IMR-90 (cell line): ENCODE data around the gene NPAS3. TPM values are rescaled to one million over a fixed set of nuclear protein-coding genes. Genes with fewer than 3 reads are reported as not detected.

Experiments used
- ATAC-seq: fragments of 200-7000 bp; cut with Tn5 transposase; 2 replicates; pipeline ENCODE4 v1.9.1; 2020; ENCODE audit warnings: low read depth, mild to moderate bottlenecking, moderate library complexity
- BruUV-seq: library from RNA; stranded (reverse); fragments of 400-500 nt; replicated peaks from 2 replicates; lab custom pipeline; 2021; lab: Mats Ljungman, UMichigan
- CTCF ChIA-PET: fragments of 300-600 bp; formaldehyde crosslinking; extraction: SDS; loops from one replicate; lab custom pipeline; 2021; ENCODE audit warnings: antibody characterized with exemption; lab: Yijun Ruan, JAX
- POLR2A ChIA-PET: fragments of 300-600 bp; sonication (Branson Sonifier 250); formaldehyde crosslinking; loops from one replicate; lab custom pipeline; 2022; ENCODE audit warnings: antibody characterized with exemption; ENCODE audit not compliant: unreplicated experiment; lab: Charles Lee
- DNase-seq: peaks from one replicate; pipeline ENCODE4 v3.0.0; 2013
- H2AFZ ChIP-seq: replicated peaks from 2 replicates; pipeline ENCODE3; 2013; ENCODE audit warnings: low read length, mild to moderate bottlenecking; ENCODE audit not compliant: poor library complexity
- H2AK5ac ChIP-seq: 2 replicates; pipeline ENCODE4 v1.6.1; 2013; ENCODE audit warnings: low read depth, low read length, inconsistent platforms
- H2AK9ac ChIP-seq: replicated peaks from 2 replicates; pipeline ENCODE3; 2013; ENCODE audit warnings: mild to moderate bottlenecking, low read depth, low read length, moderate library complexity; ENCODE audit not compliant: poor library complexity
- H2BK120ac ChIP-seq: 2 replicates; pipeline ENCODE4 v1.6.1; 2013; ENCODE audit warnings: low read depth, low read length, inconsistent platforms
- H2BK15ac ChIP-seq: 3 replicates; pipeline ENCODE4 v1.6.1; 2013; ENCODE audit warnings: low read depth, low read length, inconsistent platforms
- H2BK20ac ChIP-seq: 2 replicates; pipeline ENCODE4 v1.6.1; 2013; ENCODE audit warnings: low read depth, mild to moderate bottlenecking, inconsistent platforms, low read length, moderate library complexity
- H2BK5ac ChIP-seq: 2 replicates; pipeline ENCODE4 v1.6.1; 2013; ENCODE audit warnings: mild to moderate bottlenecking, low read depth, low read length, inconsistent platforms; ENCODE audit not compliant: poor library complexity, severe bottlenecking
- H3K14ac ChIP-seq: replicated peaks from 2 replicates; pipeline ENCODE4 v1.6.1; 2013; ENCODE audit warnings: low read depth, low read length, inconsistent platforms
- H3K18ac ChIP-seq: 2 replicates; pipeline ENCODE4 v1.6.1; 2013; ENCODE audit warnings: low read depth, low read length, control low read depth
- H3K23ac ChIP-seq: 2 replicates; pipeline ENCODE4 v1.6.1; 2013; ENCODE audit warnings: low read depth, low read length, inconsistent platforms
- H3K27ac ChIP-seq: 2 replicates; pipeline ENCODE4 v1.5.1; 2013; ENCODE audit warnings: mild to moderate bottlenecking, control low read depth, low read length; ENCODE audit not compliant: insufficient read depth
- H3K27me3 ChIP-seq: 2 replicates; pipeline ENCODE4 v1.6.1; 2013; ENCODE audit warnings: low read length; ENCODE audit not compliant: control insufficient read depth, insufficient read depth
- H3K36me3 ChIP-seq: 2 replicates; pipeline ENCODE4 v1.6.1; 2013; ENCODE audit warnings: low read length, mixed read lengths; ENCODE audit not compliant: control insufficient read depth, insufficient read depth
- H3K4ac ChIP-seq: 2 replicates; pipeline ENCODE4 v1.6.1; 2013; ENCODE audit warnings: low read depth, low read length, inconsistent platforms
- H3K4me1 ChIP-seq: 2 replicates; pipeline ENCODE4 v1.6.1; 2013; ENCODE audit warnings: low read length, mixed read lengths; ENCODE audit not compliant: control insufficient read depth, insufficient read depth
- H3K4me2 ChIP-seq: 2 replicates; pipeline ENCODE4 v1.6.1; 2013; ENCODE audit warnings: low read depth, mild to moderate bottlenecking, control low read depth, low read length, moderate library complexity
- H3K4me3 ChIP-seq: 2 replicates; pipeline ENCODE4 v1.5.1; 2013; ENCODE audit warnings: low read depth, mild to moderate bottlenecking, control low read depth, low read length, moderate library complexity; ENCODE audit not compliant: insufficient read depth
- H3K56ac ChIP-seq: 2 replicates; pipeline ENCODE4 v1.6.1; 2013; ENCODE audit warnings: low read length, inconsistent platforms; ENCODE audit not compliant: insufficient read depth; ENCODE audit errors: extremely low read depth
- H3K79me1 ChIP-seq, 2 experiments: 2 replicates each; pipeline ENCODE4 v1.6.1; 2013; ENCODE audit warnings: low read length in 2 of 2, inconsistent platforms in 1 of 2, low read depth in 1 of 2
- H3K9ac ChIP-seq: 2 replicates; pipeline ENCODE4 v1.6.1; 2013; ENCODE audit warnings: low read depth, low read length, control low read depth
- H3K9me1 ChIP-seq: 2 replicates; pipeline ENCODE4 v1.6.1; 2013; ENCODE audit warnings: low read length, inconsistent platforms; ENCODE audit not compliant: insufficient read depth
- H3K9me3 ChIP-seq: 2 replicates; pipeline ENCODE4 v1.6.1; 2013; ENCODE audit warnings: low read length; ENCODE audit not compliant: control insufficient read depth, insufficient read depth
- H4K20me1 ChIP-seq: 2 replicates; pipeline ENCODE4 v1.6.1; 2013; ENCODE audit warnings: low read length, inconsistent platforms; ENCODE audit not compliant: insufficient read depth
- H4K5ac ChIP-seq: 2 replicates; pipeline ENCODE4 v1.6.1; 2013; ENCODE audit warnings: mild to moderate bottlenecking, low read depth, low read length, control low read depth
- H4K8ac ChIP-seq, 2 experiments: 2 replicates each; pipeline ENCODE4 v1.6.1; 2013; ENCODE audit warnings: low read depth in 2 of 2, low read length in 2 of 2, control low read depth in 1 of 2, inconsistent platforms in 1 of 2
- H4K91ac ChIP-seq: 2 replicates; pipeline ENCODE4 v1.6.1; 2013; ENCODE audit warnings: low read depth, low read length, inconsistent platforms; ENCODE audit not compliant: insufficient read depth
- BHLHE40 ChIP-seq: fragments of 150-350 bp; IDR thresholded peaks from 2 replicates; pipeline ENCODE4 v1.6.1; 2016; ENCODE audit warnings: mild to moderate bottlenecking, low read depth, low read length
- CEBPB ChIP-seq: IDR thresholded peaks from 2 replicates; pipeline ENCODE4 v1.6.1; 2012; ENCODE audit warnings: low read depth, low read length, improper control_type of control experiment
- CHD1 ChIP-seq: IDR thresholded peaks from 2 replicates; pipeline ENCODE4 v1.6.1; 2012; ENCODE audit warnings: low read depth, low read length, improper control_type of control experiment
- FOS ChIP-seq: fragments of 150-350 bp; IDR thresholded peaks from 2 replicates; pipeline ENCODE4 v1.6.1; 2016; ENCODE audit warnings: low read depth, low read length
- MAFK ChIP-seq: IDR thresholded peaks from 2 replicates; pipeline ENCODE4 v1.6.1; 2012; ENCODE audit warnings: low read depth, low read length, improper control_type of control experiment
- MAZ ChIP-seq: IDR thresholded peaks from 2 replicates; pipeline ENCODE4 v1.6.1; 2012; ENCODE audit warnings: low read depth, mild to moderate bottlenecking, low read length, improper control_type of control experiment, moderate library complexity, borderline replicate concordance
- MXI1 ChIP-seq: IDR thresholded peaks from 2 replicates; pipeline ENCODE4 v1.6.1; 2012; ENCODE audit warnings: low read depth, mild to moderate bottlenecking, low read length, moderate library complexity, borderline replicate concordance
- NFE2L2 ChIP-seq: fragments of 150-350 bp; IDR thresholded peaks from 2 replicates; pipeline ENCODE4 v1.6.1; 2016; ENCODE audit warnings: low read depth, mild to moderate bottlenecking, low read length
- POLR2A ChIP-seq: IDR thresholded peaks from 2 replicates; pipeline ENCODE4 v1.6.1; 2012; ENCODE audit warnings: mild to moderate bottlenecking, low read depth, low read length
- RAD21 ChIP-seq: IDR thresholded peaks from 2 replicates; pipeline ENCODE4 v1.6.1; 2012; ENCODE audit warnings: low read length, improper control_type of control experiment
- RCOR1 ChIP-seq: IDR thresholded peaks from 2 replicates; pipeline ENCODE4 v1.6.1; 2012; ENCODE audit warnings: mild to moderate bottlenecking, low read length, improper control_type of control experiment; ENCODE audit not compliant: insufficient replicate concordance
- RFX5 ChIP-seq: IDR thresholded peaks from 2 replicates; pipeline ENCODE4 v1.8.0; 2012; ENCODE audit warnings: low read depth, mild to moderate bottlenecking, low read length, moderate library complexity
- SMC3 ChIP-seq: fragments of 150-350 bp; IDR thresholded peaks from 2 replicates; pipeline ENCODE4 v1.6.1; 2016; ENCODE audit warnings: low read depth, mild to moderate bottlenecking, antibody characterized with exemption, low read length, moderate library complexity
- WGBS, 2 experiments: methylation state at CpG; one replicate each; pipeline versions ENCODE4 v1.1.5 to v1.1.7; 2013; ENCODE audit warnings: missing lambda C conversion rate in 2 of 2; ENCODE audit not compliant: insufficient read length in 1 of 2; ENCODE audit errors: extremely low coverage in 2 of 2; 5-methylcytosine and 5-hydroxymethylcytosine counted together
- dilution Hi-C: fragments of 300-500 bp; cut with HindIII; formaldehyde crosslinking; loops from one replicate; pipeline ENCODE4 v1.14.3; 2018; ENCODE audit warnings: low sequenced_read_pairs; ENCODE audit not compliant: unreplicated experiment
- in situ Hi-C: fragments of 300-500 bp; cut with MboI; formaldehyde crosslinking; loops from 3 replicates; pipeline ENCODE4 v1.14.3; 2019; ENCODE audit warnings: low sequenced_read_pairs, inconsistent platforms, mixed read lengths
- intact Hi-C: fragments of 100-400 bp; cut with micrococcal nuclease; formaldehyde crosslinking; loops from 2 replicates; pipeline ENCODE4 v1.10.0; 2022
- polyA plus RNA-seq, 3 experiments: library from polyadenylated mRNA; depleted of rRNA; stranded (reverse); fragments of >200 nt; gene quantifications; 2 replicates each; pipeline ENCODE4 v1.2.3, GENCODE V29; 2012; ENCODE audit warnings: low replicate concordance in 1 of 3
- total RNA-seq: library from RNA; depleted of rRNA; stranded (reverse); fragments of >200 nt; gene quantifications from 2 replicates; pipeline ENCODE4 v1.2.3, GENCODE V29; 2012
- TF ChIP-seq, protein P1 (sequence below): fragments of 150-350 bp; IDR thresholded peaks from 2 replicates; pipeline ENCODE4 v1.6.1; 2017; ENCODE audit warnings: mild to moderate bottlenecking, antibody characterized with exemption, low read length, low read depth
- TF ChIP-seq, protein P2 (sequence below): fragments of 150-350 bp; IDR thresholded peaks from 2 replicates; pipeline ENCODE4 v1.6.1; 2016; ENCODE audit warnings: low read depth, mild to moderate bottlenecking, low read length, moderate library complexity, borderline replicate concordance
- TF ChIP-seq, protein P3 (sequence below): conservative IDR thresholded peaks from 2 replicates; pipeline ENCODE4 v1.5.1; 2012; ENCODE audit warnings: mild to moderate bottlenecking, low read depth, low read length, improper control_type of control experiment

The NPAS3 gene
- total and polyA plus RNA-seq, 2 of the 4 experiments (the other 2 are of a cell fraction), result not detected

DNA sequence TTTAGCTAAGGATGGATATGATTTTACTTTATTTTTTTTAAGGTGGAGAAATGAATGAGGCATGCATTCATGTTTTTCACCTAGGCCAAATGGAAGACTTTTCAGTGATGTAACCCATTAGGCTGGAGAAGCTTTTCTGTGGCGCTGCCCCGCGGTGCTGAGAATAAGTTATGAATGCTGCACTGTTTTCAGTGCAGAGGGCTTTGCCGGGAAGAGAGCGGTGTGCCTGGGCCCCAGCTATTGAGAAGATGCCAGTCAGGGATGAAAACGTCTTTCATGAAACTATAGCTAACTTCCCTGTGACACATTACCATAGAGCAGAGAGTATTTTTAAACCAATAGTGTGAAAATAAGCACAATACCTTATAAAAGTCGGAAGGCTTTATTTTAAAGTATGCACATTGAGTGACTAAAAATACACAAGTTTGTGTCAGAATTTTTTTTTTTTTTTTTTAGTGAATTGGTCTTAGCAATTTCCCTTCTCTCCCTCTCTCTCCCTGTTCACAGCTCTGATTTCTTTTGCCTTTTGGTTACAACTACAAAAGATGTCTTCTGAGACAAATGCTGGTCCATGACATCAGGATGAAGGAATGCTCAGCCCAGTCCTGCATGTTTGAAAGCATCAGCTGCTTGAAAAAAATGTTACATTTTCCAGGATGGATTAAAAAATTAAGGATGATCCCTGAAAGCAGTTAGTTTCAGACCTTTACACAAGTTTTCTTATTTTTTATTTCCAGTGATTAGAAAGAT is 48.3 kb downstream of the NPAS3 start:
- no peak overlapping the region for H3K9ac ChIP-seq

More for the DNA sequence above, 48.3 kb downstream of the NPAS3 start:
- H4K8ac ChIP-seq, result no peak overlapping the region
- no peak for DNase-seq
- no peaks in the 10 kb centered on the region for H3K79me1 ChIP-seq
- H3K4me3 ChIP-seq, result no peak overlapping the region
- dilution Hi-C loops (no loop called here), intact Hi-C loops (no loop called here), in situ Hi-C loops (no loop called here)
- H2BK5ac ChIP-seq, result no peak overlapping the region
- no peak overlapping the region for H2AFZ ChIP-seq
- H3K27me3 ChIP-seq, result no peaks in the 10 kb centered on the region
- H3K36me3 ChIP-seq, result no peaks in the 10 kb centered on the region
- H2BK120ac ChIP-seq, result no peak overlapping the region
- no peaks in the 10 kb centered on the region for H3K9me1 ChIP-seq
- ATAC-seq, result no peak
- H3K14ac ChIP-seq, result no peak overlapping the region
- H3K27ac ChIP-seq, result no peak overlapping the region
- no peak overlapping the region for H4K5ac ChIP-seq
- no peak overlapping the region for H3K4ac ChIP-seq
- no peak overlapping the region for H2BK15ac ChIP-seq
- no peak for TF ChIP-seq RCOR1
- no peak for TF ChIP-seq FOS
- TF ChIP-seq, protein P1, sequence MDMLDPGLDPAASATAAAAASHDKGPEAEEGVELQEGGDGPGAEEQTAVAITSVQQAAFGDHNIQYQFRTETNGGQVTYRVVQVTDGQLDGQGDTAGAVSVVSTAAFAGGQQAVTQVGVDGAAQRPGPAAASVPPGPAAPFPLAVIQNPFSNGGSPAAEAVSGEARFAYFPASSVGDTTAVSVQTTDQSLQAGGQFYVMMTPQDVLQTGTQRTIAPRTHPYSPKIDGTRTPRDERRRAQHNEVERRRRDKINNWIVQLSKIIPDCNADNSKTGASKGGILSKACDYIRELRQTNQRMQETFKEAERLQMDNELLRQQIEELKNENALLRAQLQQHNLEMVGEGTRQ, result no peak
- TF ChIP-seq RAD21, result no peak
- TF ChIP-seq MXI1, result no peak
- no peak for TF ChIP-seq RFX5
- TF ChIP-seq BHLHE40, result no peak
- no peak for TF ChIP-seq NFE2L2
- TF ChIP-seq, protein P2, sequence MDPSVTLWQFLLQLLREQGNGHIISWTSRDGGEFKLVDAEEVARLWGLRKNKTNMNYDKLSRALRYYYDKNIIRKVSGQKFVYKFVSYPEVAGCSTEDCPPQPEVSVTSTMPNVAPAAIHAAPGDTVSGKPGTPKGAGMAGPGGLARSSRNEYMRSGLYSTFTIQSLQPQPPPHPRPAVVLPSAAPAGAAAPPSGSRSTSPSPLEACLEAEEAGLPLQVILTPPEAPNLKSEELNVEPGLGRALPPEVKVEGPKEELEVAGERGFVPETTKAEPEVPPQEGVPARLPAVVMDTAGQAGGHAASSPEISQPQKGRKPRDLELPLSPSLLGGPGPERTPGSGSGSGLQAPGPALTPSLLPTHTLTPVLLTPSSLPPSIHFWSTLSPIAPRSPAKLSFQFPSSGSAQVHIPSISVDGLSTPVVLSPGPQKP, result no peak
- no peak for TF ChIP-seq POLR2A
- no peak for TF ChIP-seq CHD1
- TF ChIP-seq MAFK, result no peak
- TF ChIP-seq, protein P3, sequence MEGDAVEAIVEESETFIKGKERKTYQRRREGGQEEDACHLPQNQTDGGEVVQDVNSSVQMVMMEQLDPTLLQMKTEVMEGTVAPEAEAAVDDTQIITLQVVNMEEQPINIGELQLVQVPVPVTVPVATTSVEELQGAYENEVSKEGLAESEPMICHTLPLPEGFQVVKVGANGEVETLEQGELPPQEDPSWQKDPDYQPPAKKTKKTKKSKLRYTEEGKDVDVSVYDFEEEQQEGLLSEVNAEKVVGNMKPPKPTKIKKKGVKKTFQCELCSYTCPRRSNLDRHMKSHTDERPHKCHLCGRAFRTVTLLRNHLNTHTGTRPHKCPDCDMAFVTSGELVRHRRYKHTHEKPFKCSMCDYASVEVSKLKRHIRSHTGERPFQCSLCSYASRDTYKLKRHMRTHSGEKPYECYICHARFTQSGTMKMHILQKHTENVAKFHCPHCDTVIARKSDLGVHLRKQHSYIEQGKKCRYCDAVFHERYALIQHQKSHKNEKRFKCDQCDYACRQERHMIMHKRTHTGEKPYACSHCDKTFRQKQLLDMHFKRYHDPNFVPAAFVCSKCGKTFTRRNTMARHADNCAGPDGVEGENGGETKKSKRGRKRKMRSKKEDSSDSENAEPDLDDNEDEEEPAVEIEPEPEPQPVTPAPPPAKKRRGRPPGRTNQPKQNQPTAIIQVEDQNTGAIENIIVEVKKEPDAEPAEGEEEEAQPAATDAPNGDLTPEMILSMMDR, result no peak
- no peak for TF ChIP-seq SMC3
- no peak for TF ChIP-seq CEBPB
- TF ChIP-seq MAZ, result no peak
- H3K23ac ChIP-seq, result no peak overlapping the region
- no peak overlapping the region for H3K18ac ChIP-seq
- 40% methylated on average over 1 of the region's 7 CpGs; no CpG with 5 or more reads in 1 of the 2 experiments for WGBS, 2 experiments
- H4K20me1 ChIP-seq, result no peaks in the 10 kb centered on the region
- BruUV-seq, result no TSS peak
- H4K91ac ChIP-seq, result no peak overlapping the region
- no peak overlapping the region for H3K56ac ChIP-seq
- no peaks in the 10 kb centered on the region for H3K9me3 ChIP-seq
- ChIA-PET CTCF (no interaction called here), POLR2A (no interaction called here)
- no peak overlapping the region for H3K4me2 ChIP-seq
- H2BK20ac ChIP-seq, result no peak overlapping the region
- H2AK5ac ChIP-seq, result no peak overlapping the region
- no peaks in the 10 kb centered on the region for H3K4me1 ChIP-seq
- no peak overlapping the region for H2AK9ac ChIP-seq
